NCI-H2107 (cell line): Measurements from ENCODE around the gene DHRS9.

Experiments used
- DNase-seq: peaks from one replicate; lab custom pipeline; 2025; lab: John Stamatoyannopoulos, UW

Gene DHRS9

GRCh38 chr2:169065864-169066517 is 3.4 kb upstream of the DHRS9 start:
- DNase-seq, result no peak

- no peak for DNase-seq
Observed at GRCh38 chr2:169066897-169067296, 2.5 kb upstream of the DHRS9 start.

- no peak for DNase-seq
Observed at GRCh38 chr2:169069833-169070232, 470 bp downstream of the DHRS9 start.

DNA sequence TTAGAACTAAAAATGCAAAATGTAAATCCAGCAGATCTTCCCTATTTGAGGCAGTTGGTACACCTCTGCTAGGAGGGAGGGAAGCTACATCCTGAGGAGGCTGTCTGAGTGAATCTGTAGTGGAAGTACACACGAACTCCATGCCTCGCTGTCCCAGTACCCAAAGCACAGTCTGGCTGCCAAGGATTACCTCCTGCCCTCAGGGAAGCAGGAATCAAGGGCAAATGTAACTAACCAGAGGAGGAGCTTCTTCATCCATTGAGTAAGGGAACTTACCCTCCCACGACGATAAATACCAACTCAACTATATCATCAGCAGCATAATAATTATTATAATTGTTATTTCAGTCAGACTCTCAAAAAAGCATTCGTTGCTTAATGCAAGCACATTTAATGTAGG is 2.1 kb downstream of the DHRS9 start:
- DNase-seq, result no peak

DNA sequence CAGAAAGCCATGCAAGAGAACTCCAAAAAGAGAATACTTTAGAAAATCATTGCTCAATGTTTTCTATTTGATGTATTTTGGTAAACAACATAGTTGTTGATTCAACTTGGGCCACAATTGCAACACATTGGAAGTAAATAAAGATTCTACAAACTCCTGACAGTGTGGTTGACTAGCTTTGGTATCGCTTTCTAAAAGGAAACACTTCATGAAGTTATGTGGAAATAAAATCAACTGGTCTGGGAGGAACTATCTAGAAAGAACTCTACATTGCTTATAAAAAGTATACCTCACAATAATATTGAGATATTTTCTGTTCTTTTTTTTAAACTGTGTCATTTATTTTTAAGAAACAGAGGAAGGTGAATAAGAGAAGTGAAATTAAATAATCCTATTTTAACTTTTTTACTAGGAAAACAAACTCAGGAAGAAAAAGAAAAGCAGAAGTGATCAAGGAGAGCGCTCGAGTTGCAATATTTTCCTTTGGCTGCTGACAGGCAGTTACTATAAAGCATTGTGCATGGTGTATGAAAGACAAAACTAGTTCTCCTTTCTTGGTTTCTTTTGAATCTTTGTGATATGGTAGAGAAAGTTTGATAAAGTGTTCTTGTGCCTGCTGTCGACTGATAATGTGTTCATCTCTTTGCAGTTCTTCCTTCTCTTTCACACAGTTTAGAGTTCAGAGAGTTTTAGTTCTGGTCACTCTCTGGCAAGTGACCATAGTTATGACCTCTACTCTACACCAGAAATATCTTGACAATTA is 3.0 kb downstream of the DHRS9 start:
- DNase-seq, result no peak

GRCh38 chr2:169073211-169073962 is 4.0 kb downstream of the DHRS9 start:
- no peak for DNase-seq

- DNase-seq, result no peak
Observed at GRCh38 chr2:169073963-169074751, 4.8 kb downstream of the DHRS9 start.

DNA sequence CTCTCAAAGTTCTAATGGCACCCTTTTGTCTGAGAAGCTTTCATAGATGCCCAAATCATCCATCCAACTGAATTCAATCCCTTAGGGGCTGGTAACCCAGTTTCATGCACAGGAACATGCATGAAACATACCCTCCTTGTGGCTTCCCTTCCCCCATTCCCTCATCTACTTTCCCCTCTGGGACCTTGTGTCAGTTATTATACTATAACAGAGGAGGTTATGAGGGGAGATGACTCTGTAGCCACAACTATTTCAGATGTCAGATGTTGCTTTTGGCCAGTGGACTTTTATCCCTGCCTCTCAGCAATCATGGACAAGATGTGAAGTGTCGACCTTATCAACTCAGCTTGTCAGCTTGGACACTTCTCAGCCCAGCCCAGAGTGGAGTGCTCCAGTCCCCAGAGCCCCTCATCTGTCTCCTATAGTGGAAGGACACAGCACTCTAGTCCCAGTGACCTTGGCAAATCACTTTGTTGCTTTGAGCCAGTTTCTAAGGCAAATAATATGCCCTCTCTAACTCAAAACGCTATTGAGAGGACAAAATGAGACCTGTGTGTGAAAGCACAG is 8.4 kb downstream of the DHRS9 start:
- no peak for DNase-seq

- no peak for DNase-seq
Observed at GRCh38 chr2:169080250-169081069, 11.1 kb downstream of the DHRS9 start.

GRCh38 chr2:169081551-169081950 is 12.2 kb downstream of the DHRS9 start:
- no peak for DNase-seq

DNA sequence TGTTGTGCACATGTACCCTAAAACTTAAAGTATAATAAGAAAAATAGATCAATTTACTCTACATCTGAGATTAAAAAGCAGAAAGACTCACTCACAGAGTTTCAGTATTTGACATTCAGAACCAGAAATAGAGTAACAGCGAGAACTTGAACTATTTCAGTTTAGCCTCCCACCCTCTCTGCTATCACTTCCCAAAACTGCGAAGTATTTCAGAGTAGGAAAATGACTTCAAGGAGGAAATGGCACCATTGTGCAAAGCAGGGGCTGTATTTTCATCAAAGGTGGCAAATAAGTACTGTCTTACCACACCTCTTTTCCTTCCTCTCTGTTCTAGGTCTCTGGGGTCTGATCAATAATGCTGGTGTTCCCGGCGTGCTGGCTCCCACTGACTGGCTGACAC is 13.6 kb downstream of the DHRS9 start:
- no peak for DNase-seq

DNA sequence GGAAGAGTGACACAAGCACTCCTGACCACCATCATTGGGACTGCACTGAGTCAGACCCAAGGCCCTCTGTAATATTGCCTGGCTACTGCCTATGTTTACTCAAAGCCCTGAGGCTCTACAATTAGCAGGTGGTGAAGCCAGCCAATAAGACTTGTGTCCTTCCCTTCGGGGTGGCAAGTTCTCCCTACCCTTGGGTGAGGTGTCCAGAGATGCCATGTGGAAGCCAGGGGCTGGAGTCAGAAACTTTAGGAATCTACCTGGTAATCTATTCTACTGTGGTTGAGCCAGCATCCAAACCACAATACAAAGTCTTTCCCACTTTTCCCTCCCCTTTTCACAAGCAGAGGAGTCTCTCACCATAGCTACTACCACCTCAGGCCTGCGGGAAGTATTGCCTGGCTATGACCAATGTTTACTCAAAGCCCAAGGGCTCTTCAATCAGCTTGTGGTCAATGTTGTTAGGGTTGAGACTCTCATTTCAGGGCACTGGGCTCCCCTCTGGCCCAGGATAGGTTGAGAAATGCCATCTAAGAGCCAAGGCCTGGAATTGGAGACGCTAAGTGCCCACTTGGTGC is 17.6 kb downstream of the DHRS9 start:
- no peak for DNase-seq

DNA sequence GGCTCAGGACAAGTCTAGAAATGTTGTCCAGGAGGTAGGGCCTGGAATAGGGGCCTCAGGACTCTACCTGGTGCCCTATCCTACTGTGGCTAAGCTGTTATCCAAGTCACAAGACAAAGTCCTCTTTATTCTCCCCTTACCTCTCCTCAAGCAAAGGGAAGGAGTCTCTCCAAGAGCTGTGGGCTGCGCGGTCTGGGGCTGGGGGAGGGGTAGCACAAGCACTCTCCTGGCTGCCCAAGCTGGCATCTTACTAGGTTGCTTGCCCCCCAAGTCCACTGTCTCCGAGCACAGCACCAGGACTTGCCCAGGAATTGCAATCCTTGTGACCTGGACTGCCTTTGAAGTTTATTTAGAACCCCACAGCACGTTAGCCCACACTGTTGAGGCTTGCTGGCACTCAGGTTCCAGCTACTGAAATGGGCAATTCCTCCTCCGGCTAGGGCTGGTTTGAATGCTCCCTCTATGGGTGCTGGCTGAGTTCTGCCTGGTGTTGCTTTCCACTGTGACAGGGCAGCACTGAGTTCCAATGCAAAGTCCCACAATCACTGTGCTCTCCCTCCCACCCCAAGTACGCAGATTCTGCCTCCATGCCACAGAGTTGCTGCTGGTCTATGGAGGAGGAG is 18.5 kb downstream of the DHRS9 start:
- DNase-seq, result no peak

DNA sequence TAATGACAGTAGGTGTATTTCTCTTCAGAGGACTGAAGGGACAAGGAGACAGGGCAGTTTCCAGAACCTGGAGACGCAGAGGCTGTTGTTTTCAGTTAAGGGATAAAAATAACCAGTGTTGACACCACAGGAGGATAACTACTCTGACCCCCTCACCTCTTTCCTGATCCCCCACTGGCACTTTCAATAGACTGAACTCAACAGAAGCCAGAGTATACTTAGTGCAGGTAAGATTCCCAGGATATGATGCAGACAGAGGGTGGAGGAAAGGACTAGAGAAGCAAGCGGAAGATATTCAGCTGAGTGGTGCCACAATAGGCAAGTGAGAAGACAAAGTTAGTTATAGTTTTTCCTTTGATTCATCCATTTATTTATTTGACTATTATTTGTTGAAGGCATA is 19.8 kb downstream of the DHRS9 start:
- DNase-seq, result no peak

- no peak for DNase-seq
Observed at GRCh38 chr2:169090133-169090820, 20.9 kb downstream of the DHRS9 start.

DNA sequence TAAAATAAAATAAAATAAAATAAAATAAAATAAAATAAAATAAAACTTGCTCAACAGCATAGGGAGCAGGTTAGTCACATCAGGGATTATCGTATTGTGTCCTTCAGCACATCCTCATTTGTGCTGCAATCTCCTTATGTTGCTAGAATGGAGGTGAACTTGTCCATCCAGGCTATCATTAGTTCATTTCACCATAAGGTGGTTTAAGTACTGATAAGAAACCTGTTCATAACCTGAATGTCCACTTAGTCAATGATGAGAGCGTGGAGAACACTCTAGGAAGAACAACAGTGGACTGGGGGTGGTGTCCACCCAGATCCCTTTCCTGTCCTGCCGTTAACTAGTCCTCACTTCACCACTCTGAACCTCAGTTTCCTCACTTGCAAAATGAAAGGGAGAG is 21.9 kb downstream of the DHRS9 start:
- no peak for DNase-seq

DNA sequence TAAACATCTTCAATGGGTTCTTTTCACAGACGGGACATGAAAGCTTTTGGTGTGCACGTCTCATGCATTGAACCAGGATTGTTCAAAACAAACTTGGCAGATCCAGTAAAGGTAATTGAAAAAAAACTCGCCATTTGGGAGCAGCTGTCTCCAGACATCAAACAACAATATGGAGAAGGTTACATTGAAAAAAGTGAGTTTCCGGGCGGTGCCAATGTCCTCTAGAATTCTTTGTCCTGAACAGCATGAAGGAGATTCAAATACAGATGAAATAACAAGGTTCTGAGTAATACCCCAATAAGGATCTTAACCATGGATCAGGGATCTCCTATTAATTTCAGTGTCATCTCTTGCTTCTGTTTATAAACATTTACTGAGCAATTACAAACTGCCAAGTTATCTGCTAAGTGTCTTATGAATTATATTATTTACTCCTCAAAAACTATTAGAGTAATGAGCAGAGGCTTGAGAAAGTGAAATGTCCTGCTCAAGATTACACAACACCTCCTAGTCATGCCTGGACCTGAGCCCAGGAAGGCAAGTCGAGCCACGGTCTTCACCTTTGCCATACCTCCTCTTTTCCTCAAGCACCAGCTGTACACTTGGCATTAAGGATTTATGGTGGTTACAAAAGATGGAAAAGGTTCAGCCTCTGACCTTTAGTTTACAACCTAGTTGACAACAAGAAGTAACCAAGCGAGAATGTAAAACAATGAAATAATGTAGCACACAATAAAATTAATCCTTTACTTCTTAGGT is 22.6 kb downstream of the DHRS9 start:
- no peak for DNase-seq

GRCh38 chr2:169093535-169093934 is 24.2 kb downstream of the DHRS9 start:
- DNase-seq, result no peak

DNA sequence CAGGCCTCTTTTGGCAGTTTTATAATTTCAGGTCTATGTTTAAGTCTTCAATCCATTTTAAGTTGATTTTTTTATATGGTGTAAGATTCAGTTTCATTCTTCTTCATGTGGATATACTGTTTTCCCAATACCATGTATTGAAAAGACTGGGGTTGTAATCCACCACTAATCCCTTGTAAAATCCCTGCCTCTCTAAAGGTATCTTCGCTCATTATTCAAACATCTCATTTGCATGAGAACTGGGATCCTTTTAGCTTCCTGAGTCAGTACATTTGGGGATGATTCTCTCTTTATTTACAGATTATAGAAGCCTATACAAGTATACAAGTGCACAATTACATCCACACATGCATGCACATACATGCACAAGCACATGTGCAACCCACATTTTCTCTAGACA is 25.3 kb downstream of the DHRS9 start:
- no peak for DNase-seq
